GM12878 (cell line): ENCODE results near the gene LONP1. TPM values are rescaled to one million over a fixed set of nuclear protein-coding genes. Genes with fewer than 3 reads are reported as not detected.

ENCODE experiments used
- ATAC-seq: fragments of 200-7000 bp; cut with Tn5 transposase; 3 replicates; pipeline ENCODE4 v1.9.1; 2020; ENCODE audit warnings: mild to moderate bottlenecking, moderate library complexity
- BruUV-seq: library from RNA; stranded (reverse); fragments of 400-500 nt; replicated peaks from 2 replicates; lab custom pipeline; 2021; lab: Mats Ljungman, UMichigan
- CTCF ChIA-PET: fragments of 300-600 bp; sonication (Branson Sonifier 250); formaldehyde crosslinking; extraction: SDS; loops from one replicate; lab custom pipeline; 2021; ENCODE audit warnings: inconsistent platforms; lab: Yijun Ruan, JAX
- POLR2A ChIA-PET: fragments of 350-600 bp; formaldehyde crosslinking; extraction: SDS; loops from one replicate; lab custom pipeline; 2021; ENCODE audit warnings: inconsistent platforms; lab: Charles Lee
- RAD21 ChIA-PET: fragments of 300-600 bp; sonication (Branson Sonifier 250); formaldehyde crosslinking; loops from one replicate; lab custom pipeline; 2023; ENCODE audit warnings: antibody characterized with exemption; ENCODE audit not compliant: unreplicated experiment; lab: Charles Lee
- SMC1A ChIA-PET: fragments of 300-600 bp; sonication (Branson Sonifier 250); formaldehyde crosslinking; loops from one replicate; lab custom pipeline; 2023; ENCODE audit not compliant: unreplicated experiment, uncharacterized antibody; lab: Charles Lee
- DNase-seq: peaks from one replicate; pipeline ENCODE4 v3.0.0-alpha.2; 2011; ENCODE audit warnings: low read depth, low spot score
- FAIRE-seq: peaks from 3 replicates; lab custom pipeline; 2011; peaks lifted over from hg19 to GRCh38; lab: Jason Lieb, UNC
- H2AFZ ChIP-seq: 2 replicates; pipeline ENCODE4 v1.6.0; 2011; ENCODE audit warnings: low read depth, low read length, control low read depth; ENCODE audit not compliant: control insufficient read depth
- H3K27ac ChIP-seq: 2 replicates; pipeline ENCODE4 v1.5.1; 2011; ENCODE audit warnings: control low read depth; ENCODE audit not compliant: control insufficient read depth, insufficient read depth
- H3K27me3 ChIP-seq, 2 experiments: replicated peaks in 1 of 2; 2 replicates each; pipeline versions ENCODE4 v1.6.0 to v1.6.1; 2011; ENCODE audit warnings: low read length in 1 of 2; ENCODE audit not compliant: control insufficient read depth in 2 of 2, insufficient read depth in 2 of 2
- H3K36me3 ChIP-seq, 2 experiments: 2 replicates each; pipeline ENCODE4 v1.5.1; 2011; ENCODE audit warnings: low read length in 1 of 2; ENCODE audit not compliant: control insufficient read depth in 2 of 2, insufficient read depth in 2 of 2
- H3K4me1 ChIP-seq: 2 replicates; pipeline ENCODE4 v1.6.1; 2011; ENCODE audit warnings: mild to moderate bottlenecking, low read length, moderate library complexity, mixed read lengths; ENCODE audit not compliant: control insufficient read depth, insufficient read depth
- H3K4me2 ChIP-seq: 2 replicates; pipeline ENCODE4 v1.6.0; 2011; ENCODE audit warnings: control low read depth; ENCODE audit not compliant: control insufficient read depth, insufficient read depth
- H3K4me3 ChIP-seq: fragments of 200-600 bp; sonication (generic); 2 replicates; pipeline ENCODE4 v1.5.1; 2016
- H3K79me2 ChIP-seq: 2 replicates; pipeline ENCODE4 v1.6.0; 2011; ENCODE audit warnings: low read length; ENCODE audit not compliant: control insufficient read depth, insufficient read depth
- H3K9ac ChIP-seq: 2 replicates; pipeline ENCODE4 v1.8.0; 2011; ENCODE audit warnings: low read length, control low read depth, mixed read lengths; ENCODE audit not compliant: control insufficient read depth, insufficient read depth
- H3K9me3 ChIP-seq: replicated peaks from 3 replicates; pipeline ENCODE4 v1.5.1; 2011; ENCODE audit warnings: mild to moderate bottlenecking, low read length; ENCODE audit not compliant: control insufficient read depth, insufficient read depth
- H4K20me1 ChIP-seq: 2 replicates; pipeline ENCODE4 v1.6.0; 2011; ENCODE audit not compliant: control insufficient read depth, insufficient read depth
- ATF3 ChIP-seq: IDR thresholded peaks from 2 replicates; pipeline ENCODE4 v1.6.1; 2011; ENCODE audit warnings: low read depth, mild to moderate bottlenecking, low read length, moderate library complexity, borderline replicate concordance; ENCODE audit errors: extremely low read depth
- ESRRA ChIP-seq: IDR thresholded peaks from 2 replicates; pipeline ENCODE4 v1.6.1; 2012; ENCODE audit warnings: mild to moderate bottlenecking, low read length, improper control_type of control experiment
- GATAD2B ChIP-seq: fragments of 450-650 bp; conservative IDR thresholded peaks from 2 replicates; pipeline ENCODE4 v1.6.1; 2017; ENCODE audit warnings: low read depth, mild to moderate bottlenecking, moderate library complexity
- MYB ChIP-seq: fragments of 150-350 bp; IDR thresholded peaks from 2 replicates; pipeline ENCODE4 v1.6.1; 2014; ENCODE audit warnings: mild to moderate bottlenecking, low read depth, low read length, borderline replicate concordance
- NBN ChIP-seq: fragments of 450-650 bp; IDR thresholded peaks from 2 replicates; pipeline ENCODE4 v1.6.1; 2016
- NRF1 ChIP-seq: conservative IDR thresholded peaks from 2 replicates; pipeline ENCODE4 v1.6.1; 2011; ENCODE audit warnings: mild to moderate bottlenecking, low read depth, low read length, improper control_type of control experiment
- POLR2A ChIP-seq: IDR thresholded peaks from 2 replicates; pipeline ENCODE4 v1.6.1; 2011; ENCODE audit warnings: low read depth, mild to moderate bottlenecking, low read length
- RAD51 ChIP-seq: fragments of 450-650 bp; IDR thresholded peaks from 2 replicates; pipeline ENCODE4 v1.6.1; 2016; ENCODE audit warnings: moderate library complexity, mild to moderate bottlenecking, inconsistent platforms
- RFX5 ChIP-seq: IDR thresholded peaks from 2 replicates; pipeline ENCODE4 v1.6.1; 2011; ENCODE audit warnings: low read depth, low read length, improper control_type of control experiment
- SKIL ChIP-seq: fragments of 450-650 bp; IDR thresholded peaks from 2 replicates; pipeline ENCODE4 v1.6.1; 2017; ENCODE audit warnings: mild to moderate bottlenecking, low read depth, inconsistent platforms; ENCODE audit not compliant: poor library complexity, severe bottlenecking
- SMAD1 ChIP-seq: fragments of 450-650 bp; IDR thresholded peaks from 2 replicates; pipeline ENCODE4 v1.6.1; 2018; ENCODE audit warnings: mild to moderate bottlenecking, low read depth; ENCODE audit not compliant: partially characterized antibody
- SMC3 ChIP-seq: IDR thresholded peaks from 2 replicates; pipeline ENCODE4 v1.6.1; 2011; ENCODE audit warnings: low read length, improper control_type of control experiment, borderline replicate concordance
- STAT3 ChIP-seq: IDR thresholded peaks from 2 replicates; pipeline ENCODE4 v1.6.1; 2011; ENCODE audit warnings: low read depth, low read length, improper control_type of control experiment
- TAF1 ChIP-seq: IDR thresholded peaks from 2 replicates; pipeline ENCODE4 v1.6.1; 2011; ENCODE audit warnings: mild to moderate bottlenecking, low read depth, low read length, borderline replicate concordance
- YBX1 ChIP-seq: fragments of 450-650 bp; IDR thresholded peaks from 2 replicates; pipeline ENCODE4 v1.6.1; 2016; ENCODE audit warnings: antibody characterized with exemption
- YY1 ChIP-seq: IDR thresholded peaks from 2 replicates; pipeline ENCODE4 v1.6.1; 2011; ENCODE audit warnings: low read depth, mild to moderate bottlenecking, low read length
- WGBS: methylation state at CpG from one replicate; pipeline ENCODE4 v1.1.6; 2016; ENCODE audit warnings: low lambda C conversion rate; ENCODE audit not compliant: insufficient replicate concordance, insufficient coverage; ENCODE audit errors: missing lambda C conversion rate; 5-methylcytosine and 5-hydroxymethylcytosine counted together
- in situ Hi-C: fragments of 300-500 bp; cut with MboI; formaldehyde crosslinking; loops from 9 replicates; pipeline ENCODE4 v1.14.3; 2018; ENCODE audit warnings: mixed read lengths
- intact Hi-C: fragments of 100-400 bp; cut with micrococcal nuclease; formaldehyde crosslinking; loops from one replicate; pipeline ENCODE4 v1.14.2; 2022; ENCODE audit not compliant: unreplicated experiment
- polyA plus RNA-seq, 11 experiments: library from polyadenylated mRNA; depleted of rRNA in 4 of 11; unstranded in 6 of 11; stranded (reverse) in 5 of 11; fragments of >200 nt; fragmentation: Nextera tagmentation in 4 of 11; fragmentation: Illumina TruSeq in 1 of 11; extraction: Ambion mirVana in 4 of 11; extraction: Trizol in 1 of 11; gene quantifications; 1 replicate in 1 of 11; 2 replicates in 10 of 11; pipeline versions ENCODE4 v1.2.1 to v1.2.3, GENCODE V29; 2011 to 2016; ENCODE audit warnings: inconsistent platforms in 2 of 11, missing spikeins in 2 of 11, low read depth in 1 of 11
- total RNA-seq, 4 experiments: library from RNA; depleted of rRNA in 3 of 4; stranded (reverse); fragments of >200 nt in 3 of 4; fragmentation: Illumina TruSeq in 1 of 4; extraction: Trizol in 1 of 4; gene quantifications; 2 replicates each; pipeline versions ENCODE4 v1.2.1 to v1.2.3, GENCODE V29; 2013 to 2021

Gene LONP1
- total and polyA plus RNA-seq, 10 of the 15 experiments (the other 5 are each of a cell fraction or from before 2014, with no cell fraction given), result 0.61 to 136 (median 59.5) TPM

- no peak overlapping the region for H3K27ac ChIP-seq
- H3K4me1 ChIP-seq, result peaks cover 5% of the 10 kb centered on the region; the same call in 1 of the 2 replicates
- H2AFZ ChIP-seq, result no peak overlapping the region
- H3K4me2 ChIP-seq, result no peak overlapping the region
- H3K36me3 ChIP-seq, result peaks cover 2 to 5% of the 10 kb centered on the region in 2 experiments; a peak in 2 of 4 replicates
- intact Hi-C loops (no loop called here), in situ Hi-C loops (no loop called here)
- RAD21 ChIA-PET, result no interaction called here
- no peak overlapping the region for H3K9ac ChIP-seq
- FAIRE-seq (no peak), ATAC-seq (no peak), DNase-seq (no peak)
- WGBS, result 90% methylated on average over 13 of the region's 13 CpGs
- H3K4me3 ChIP-seq, result no peak overlapping the region
- H3K79me2 ChIP-seq, result peaks cover 12% of the 10 kb centered on the region
- SMC1A ChIA-PET, result interaction anchor here (1.0 kb wide), 1 partner anchor 10 kb away, joined by 4 read pairs; no protein-coding TSS in a partner anchor
- CTCF ChIA-PET, result interaction anchor here (1.1 to 2.7 kb wide), 2 partner anchors 10 to 13 kb away, joined by 5 to 12 read pairs; partner anchors contain the start of gene RPL36
- H3K9me3 ChIP-seq, result no peaks in the 10 kb centered on the region
- POLR2A ChIA-PET, result no interaction called here
- no peaks in the 10 kb centered on the region for H3K27me3 ChIP-seq
- BruUV-seq, result no TSS peak
- H4K20me1 ChIP-seq, result no peaks in the 10 kb centered on the region
- TF ChIP-seq POLR2A, result peak; percentile 11
- no peak for TF ChIP-seq YBX1
- no peak for TF ChIP-seq GATAD2B
- TF ChIP-seq NRF1, result no peak
- no peak for TF ChIP-seq STAT3
Measured at GRCh38 chr19:5676772-5677105, 43.2 kb downstream of the LONP1 start.

DNA sequence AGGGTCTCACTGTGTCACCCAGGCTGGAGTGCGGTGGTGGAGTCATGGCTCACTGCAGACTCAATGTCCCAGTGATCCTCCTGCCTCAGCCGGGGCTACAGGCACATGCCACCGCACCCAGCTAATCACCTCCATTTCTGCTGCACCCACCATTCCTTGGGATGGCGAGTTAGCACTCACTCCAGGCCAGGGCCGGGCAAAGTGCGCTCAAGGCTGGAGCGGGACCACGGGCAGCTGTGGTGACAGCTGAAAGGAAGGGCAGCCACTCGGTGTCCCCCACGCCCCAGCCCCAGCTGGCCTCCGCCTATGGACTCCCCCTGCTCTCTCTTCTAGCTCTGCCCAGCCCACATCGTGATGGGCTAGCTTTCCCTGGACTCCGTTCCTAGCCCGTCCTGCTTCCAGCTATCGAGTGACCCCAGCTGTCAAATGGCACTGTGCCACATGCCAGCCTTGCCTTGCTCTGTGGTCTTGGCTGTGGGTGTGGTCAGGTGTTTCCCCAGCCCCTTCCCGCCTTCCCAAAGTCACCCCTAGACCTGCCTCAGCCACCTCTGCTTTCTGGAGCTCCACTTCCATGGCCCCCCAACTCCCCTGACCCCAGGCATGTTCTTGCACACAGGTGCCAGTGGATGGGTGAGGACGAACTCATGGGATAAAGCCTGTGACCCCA lies 43.7 kb downstream of the LONP1 start:
- in situ Hi-C loops, result no loop called here
- no peak overlapping the region for H3K4me2 ChIP-seq
- no peaks in the 10 kb centered on the region for H4K20me1 ChIP-seq
- no peaks in the 10 kb centered on the region for H3K27me3 ChIP-seq
- DNase-seq (no peak), FAIRE-seq (no peak), ATAC-seq (no peak)
- ChIA-PET POLR2A (no interaction called here), CTCF (interaction anchor here (1.1 to 2.7 kb wide), 2 partner anchors 11 to 13 kb away, joined by 5 to 12 read pairs; partner anchors contain the start of gene RPL36), SMC1A (interaction anchor here (1.0 kb wide), 1 partner anchor 10 kb away, joined by 4 read pairs; no protein-coding TSS in a partner anchor), RAD21 (no interaction called here)
- H3K27ac ChIP-seq, result no peak overlapping the region
- no peaks in the 10 kb centered on the region for H3K9me3 ChIP-seq
- 86% methylated on average over 17 of the region's 17 CpGs for WGBS
- peaks cover 3% of the 10 kb centered on the region; the same call in 1 of the 2 replicates for H3K4me1 ChIP-seq
- no TSS peak for BruUV-seq
- H3K36me3 ChIP-seq, result peaks cover 2 to 5% of the 10 kb centered on the region in 2 experiments; a peak in 2 of 4 replicates
- peaks cover 12% of the 10 kb centered on the region for H3K79me2 ChIP-seq
- H3K4me3 ChIP-seq, result no peak overlapping the region
- H2AFZ ChIP-seq, result no peak overlapping the region
- no peak overlapping the region for H3K9ac ChIP-seq
- intact Hi-C loops, result no loop called here
- no peak for TF ChIP-seq NBN
- TF ChIP-seq ATF3, result no peak
- no peak for TF ChIP-seq YY1
- TF ChIP-seq ESRRA, result no peak
- no peak for TF ChIP-seq TAF1
- no peak for TF ChIP-seq SMC3
- no peak for TF ChIP-seq STAT3
- no peak for TF ChIP-seq MYB
- TF ChIP-seq RFX5, result no peak
- TF ChIP-seq SMAD1, result no peak
- TF ChIP-seq SKIL, result no peak
- no peak for TF ChIP-seq RAD51
